GM23248 (cell line): ENCODE measurements around the gene PTPRE. TPM values are rescaled to one million over a fixed set of nuclear protein-coding genes. Genes with fewer than 3 reads are reported as not detected.

ENCODE experiments used
- DNase-seq: peaks from one replicate; pipeline ENCODE4 v3.0.0-alpha.2; 2015
- H2AFZ ChIP-seq: fragments of 200-600 bp; sonication (generic); 2 replicates; pipeline ENCODE4 v1.6.1; 2016; ENCODE audit warnings: antibody characterized with exemption
- H3F3A ChIP-seq: fragments of 200-600 bp; sonication (generic); 2 replicates; pipeline ENCODE4 v1.6.1; 2016; ENCODE audit warnings: mild to moderate bottlenecking, antibody characterized with exemption, mixed run types; ENCODE audit not compliant: insufficient read depth
- H3K27ac ChIP-seq: fragments of 200-600 bp; sonication (generic); 2 replicates; pipeline ENCODE4 v1.5.1; 2016; ENCODE audit warnings: mild to moderate bottlenecking
- H3K27me3 ChIP-seq: fragments of 200-600 bp; sonication (generic); replicated peaks from 2 replicates; pipeline ENCODE4 v1.6.1; 2016; ENCODE audit warnings: mild to moderate bottlenecking; ENCODE audit not compliant: insufficient read depth
- H3K36me3 ChIP-seq: fragments of 200-600 bp; sonication (generic); 2 replicates; pipeline ENCODE4 v1.6.1; 2016; ENCODE audit warnings: low read depth, mild to moderate bottlenecking
- H3K4me1 ChIP-seq: fragments of 200-600 bp; sonication (generic); 2 replicates; pipeline ENCODE4 v1.6.1; 2016; ENCODE audit warnings: mild to moderate bottlenecking; ENCODE audit not compliant: insufficient read depth
- H3K4me2 ChIP-seq: fragments of 200-600 bp; sonication (generic); one replicate; pipeline ENCODE4 v1.6.1; 2016; ENCODE audit warnings: mild to moderate bottlenecking; ENCODE audit not compliant: unreplicated experiment
- H3K4me3 ChIP-seq: fragments of 200-600 bp; sonication (generic); 2 replicates; pipeline ENCODE4 v1.5.1; 2016; ENCODE audit warnings: mild to moderate bottlenecking
- H3K79me2 ChIP-seq: fragments of 200-600 bp; sonication (generic); 2 replicates; pipeline ENCODE4 v1.6.1; 2016; ENCODE audit warnings: mild to moderate bottlenecking; ENCODE audit not compliant: insufficient read depth
- H3K9ac ChIP-seq: fragments of 200-600 bp; sonication (generic); 2 replicates; pipeline ENCODE4 v1.6.1; 2016; ENCODE audit warnings: mild to moderate bottlenecking
- H3K9me2 ChIP-seq: fragments of 200-600 bp; sonication (generic); 2 replicates; pipeline ENCODE4 v1.6.1; 2016; ENCODE audit warnings: mixed run types, mild to moderate bottlenecking, moderate library complexity; ENCODE audit not compliant: insufficient read depth
- H3K9me3 ChIP-seq: fragments of 200-600 bp; sonication (generic); one replicate; pipeline ENCODE4 v1.6.1; 2017; ENCODE audit warnings: low read depth
- H4K20me1 ChIP-seq: fragments of 200-600 bp; sonication (generic); 2 replicates; pipeline ENCODE4 v1.6.0; 2016; ENCODE audit not compliant: insufficient read depth
- EZH2 ChIP-seq: fragments of 200-600 bp; sonication (generic); IDR thresholded peaks from 2 replicates; pipeline ENCODE4 v1.6.1; 2018; ENCODE audit warnings: antibody characterized with exemption, mild to moderate bottlenecking; ENCODE audit not compliant: insufficient read depth, poor library complexity, severe bottlenecking
- EZH2phosphoT487 ChIP-seq: fragments of 200-600 bp; sonication (generic); IDR thresholded peaks from 2 replicates; pipeline ENCODE4 v1.6.1; 2018; ENCODE audit warnings: antibody characterized with exemption, moderate library complexity, mild to moderate bottlenecking, low read depth; ENCODE audit not compliant: insufficient read depth
- WGBS, 2 experiments: methylation state at CpG; one replicate each; pipeline ENCODE4 v1.1.6; 2015 to 2017; ENCODE audit warnings: low lambda C conversion rate in 2 of 2, low coverage in 1 of 2; ENCODE audit errors: missing lambda C conversion rate in 2 of 2; 5-methylcytosine and 5-hydroxymethylcytosine counted together
- in situ Hi-C: fragments of 300-500 bp; cut with MboI; formaldehyde crosslinking; loops from 2 replicates; pipeline ENCODE4 v1.15.0; 2020
- polyA plus RNA-seq: library from polyadenylated mRNA; unstranded; fragments of >200 nt; fragmentation: Nextera tagmentation; extraction: Ambion mirVana; gene quantifications from 2 replicates; pipeline ENCODE4 v1.2.1, GENCODE V29; 2016
- total RNA-seq: library from RNA; depleted of rRNA; stranded (reverse); fragments of >200 nt; shearing (Covaris generic); gene quantifications from 2 replicates; pipeline ENCODE4 v1.2.3, GENCODE V29; 2014

The PTPRE gene
- total and polyA plus RNA-seq, 2 experiments from 2014 or later = 2.7 to 4.7 TPM

- Histone ChIP-seq H3K27ac (no peak overlapping the region), H3K4me1 (no peaks in the 10 kb centered on the region), H3K9me3 (no peaks in the 10 kb centered on the region), H3K4me3 (no peak overlapping the region), H2AFZ (no peak overlapping the region), H3F3A (no peaks in the 10 kb centered on the region), H3K36me3 (no peaks in the 10 kb centered on the region), H4K20me1 (no peaks in the 10 kb centered on the region), H3K9me2 (no peaks in the 10 kb centered on the region), H3K4me2 (no peak overlapping the region), H3K27me3 (no peaks in the 10 kb centered on the region), H3K9ac (no peak overlapping the region), H3K79me2 (no peaks in the 10 kb centered on the region)
- no peak for TF ChIP-seq EZH2
- no peak for TF ChIP-seq EZH2phosphoT487
- 46 to 51% methylated on average over 4 of the region's 4 CpGs for WGBS, 2 experiments
- DNase-seq = no peak
- in situ Hi-C loops = no loop called here
Observed at GRCh38 chr10:128081222-128081621, 174.3 kb downstream of the PTPRE start.

GRCh38 chr10:128081720-128082119, 174.8 kb downstream of the PTPRE start:
- H3K9me3 ChIP-seq = no peaks in the 10 kb centered on the region
- no peak overlapping the region for H3K4me3 ChIP-seq
- no peaks in the 10 kb centered on the region for H3K9me2 ChIP-seq
- no peaks in the 10 kb centered on the region for H3K79me2 ChIP-seq
- WGBS, 2 experiments = 50 to 56% methylated on average over 3 of the region's 3 CpGs
- TF ChIP-seq EZH2 (no peak), EZH2phosphoT487 (no peak)
- DNase-seq = peak; percentile 15
- H4K20me1 ChIP-seq = no peaks in the 10 kb centered on the region
- no peak overlapping the region for H3K9ac ChIP-seq
- in situ Hi-C loops = no loop called here
- H2AFZ ChIP-seq = no peak overlapping the region
- no peak overlapping the region for H3K27ac ChIP-seq
- no peak overlapping the region for H3K4me2 ChIP-seq
- H3K36me3 ChIP-seq = no peaks in the 10 kb centered on the region
- H3K27me3 ChIP-seq = no peaks in the 10 kb centered on the region
- no peaks in the 10 kb centered on the region for H3F3A ChIP-seq
- H3K4me1 ChIP-seq = no peaks in the 10 kb centered on the region

GRCh38 chr10:128083191-128083895, 176.4 kb downstream of the PTPRE start:
- 81 to 82% methylated on average over 15 of the region's 15 CpGs for WGBS, 2 experiments
- no peaks in the 10 kb centered on the region for H3K9me3 ChIP-seq
- no peaks in the 10 kb centered on the region for H3K4me1 ChIP-seq
- no peaks in the 10 kb centered on the region for H3F3A ChIP-seq
- H3K9ac ChIP-seq = no peak overlapping the region
- H3K36me3 ChIP-seq = no peaks in the 10 kb centered on the region
- H3K4me3 ChIP-seq = no peak overlapping the region
- in situ Hi-C loops = no loop called here
- H3K27ac ChIP-seq = no peak overlapping the region
- H3K79me2 ChIP-seq = no peaks in the 10 kb centered on the region
- H2AFZ ChIP-seq = no peak overlapping the region
- no peak overlapping the region for H3K4me2 ChIP-seq
- no peaks in the 10 kb centered on the region for H3K9me2 ChIP-seq
- H4K20me1 ChIP-seq = no peaks in the 10 kb centered on the region
- no peak for TF ChIP-seq EZH2
- no peak for TF ChIP-seq EZH2phosphoT487
- no peaks in the 10 kb centered on the region for H3K27me3 ChIP-seq
- no peak for DNase-seq

GRCh38 chr10:128084364-128084763, 177.5 kb downstream of the PTPRE start:
- Histone ChIP-seq H4K20me1 (no peaks in the 10 kb centered on the region), H3K4me1 (no peaks in the 10 kb centered on the region), H3K27me3 (no peaks in the 10 kb centered on the region), H3K79me2 (no peaks in the 10 kb centered on the region), H3K9me2 (no peaks in the 10 kb centered on the region), H3K9me3 (no peaks in the 10 kb centered on the region), H3F3A (no peaks in the 10 kb centered on the region), H3K9ac (no peak overlapping the region), H3K36me3 (no peaks in the 10 kb centered on the region), H2AFZ (no peak overlapping the region), H3K4me2 (no peak overlapping the region), H3K27ac (no peak overlapping the region), H3K4me3 (no peak overlapping the region)
- DNase-seq = no peak
- 84 to 88% methylated on average over 10 of the region's 10 CpGs for WGBS, 2 experiments
- TF ChIP-seq EZH2phosphoT487 = no peak
- no peak for TF ChIP-seq EZH2
- in situ Hi-C loops = no loop called here
